GM18511 (cell line): ENCODE measurements around the gene SOX6.
"Not testable (repeated sequence)": the region's sequence is repeated elsewhere in the genome, so short reads cannot be mapped to it uniquely, and the experiment has no call there.

ENCODE experiments used
- ATAC-seq: cut with Tn5 transposase; IDR thresholded peaks from one replicate; pipeline ENCODE4 v1.9.1; 2021; ENCODE audit warnings: mild to moderate bottlenecking, moderate library complexity; ENCODE audit not compliant: unreplicated experiment

SOX6 gene

GRCh38 chr11:16356057-16356760 is at the start of gene SOX6:
Gene SOX6 (minus strand): TSS chr11:16356546. CDS start chr11:16341248, 15,298 bp downstream.
- no peak for ATAC-seq

GRCh38 chr11:16404781-16405285 is 48.5 kb upstream of the SOX6 start:
- no peak for ATAC-seq

DNA sequence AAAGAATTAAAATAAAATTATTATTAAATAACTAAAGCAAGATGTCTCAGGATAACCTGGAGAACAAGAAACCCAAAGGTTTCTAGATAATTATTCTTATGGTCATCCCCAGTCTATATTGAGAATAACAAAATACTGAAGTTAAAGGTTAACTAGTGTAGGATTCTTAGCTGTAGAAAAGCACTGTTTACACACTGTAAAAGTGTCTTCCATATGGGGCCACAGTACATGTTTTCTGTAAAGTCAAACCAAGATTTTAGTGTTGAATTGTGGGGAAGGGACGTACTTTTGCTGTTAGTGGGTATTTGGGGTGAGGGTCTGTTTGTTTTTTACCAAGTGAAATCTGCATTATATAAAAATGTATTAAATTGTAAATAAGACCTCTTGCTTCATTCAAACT is 47.5 kb upstream of the SOX6 start:
- ATAC-seq: no peak

DNA sequence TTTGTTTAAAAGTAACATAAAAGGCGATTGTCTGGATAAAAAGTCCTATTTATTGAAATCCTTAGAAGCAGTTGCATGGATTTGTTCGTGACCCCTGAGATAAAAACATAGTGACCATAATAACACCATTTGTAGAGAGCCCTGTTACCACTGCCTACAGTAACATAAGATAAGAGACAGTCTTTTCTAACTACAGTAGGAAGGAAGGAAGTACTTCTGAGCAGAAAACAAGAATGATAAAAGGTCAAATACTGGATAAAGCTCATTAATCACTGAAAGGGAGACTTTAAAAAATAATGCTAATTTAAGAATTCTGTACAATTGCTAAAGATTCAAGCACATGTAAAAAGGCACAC is 47.1 kb upstream of the SOX6 start:
- ATAC-seq: no peak

DNA sequence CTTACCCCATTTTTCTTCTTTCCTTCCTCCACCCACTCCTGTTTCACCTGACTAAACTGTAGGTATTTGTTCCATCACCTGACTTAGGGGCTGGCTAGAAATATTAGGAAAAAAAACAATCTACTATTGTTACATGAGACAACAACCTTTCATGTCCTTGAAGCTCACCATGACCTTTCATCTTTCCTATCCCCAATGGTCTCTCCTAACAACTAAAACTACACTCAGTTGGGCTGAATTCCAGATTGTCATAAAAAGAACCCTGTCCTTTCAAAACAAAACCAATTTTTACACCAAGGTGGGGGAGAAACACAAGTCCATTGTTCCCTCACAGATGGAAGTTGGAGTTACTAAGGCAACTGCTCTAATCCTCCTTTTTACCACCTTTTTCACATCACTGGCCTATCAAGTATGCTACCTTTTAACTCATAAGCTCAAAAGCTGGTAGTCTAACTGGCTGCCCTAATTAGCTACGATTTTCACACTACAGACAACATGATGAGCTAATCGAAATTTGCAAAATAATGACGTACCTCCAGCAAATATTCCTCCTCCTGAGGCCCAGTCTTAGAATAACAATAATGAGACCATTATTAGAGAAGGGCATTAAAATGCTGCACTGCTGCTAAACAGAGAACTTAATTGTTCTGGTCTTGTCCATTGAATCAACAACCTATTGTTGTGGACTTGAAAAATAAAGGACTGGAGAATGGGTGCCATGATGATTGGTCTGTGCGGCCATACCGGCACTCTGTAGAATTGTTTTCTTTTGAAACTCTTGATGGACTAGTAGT is 46.5 kb upstream of the SOX6 start:
- no peak for ATAC-seq

GRCh38 chr11:16397390-16397789 is 41.0 kb upstream of the SOX6 start:
- no peak for ATAC-seq

DNA sequence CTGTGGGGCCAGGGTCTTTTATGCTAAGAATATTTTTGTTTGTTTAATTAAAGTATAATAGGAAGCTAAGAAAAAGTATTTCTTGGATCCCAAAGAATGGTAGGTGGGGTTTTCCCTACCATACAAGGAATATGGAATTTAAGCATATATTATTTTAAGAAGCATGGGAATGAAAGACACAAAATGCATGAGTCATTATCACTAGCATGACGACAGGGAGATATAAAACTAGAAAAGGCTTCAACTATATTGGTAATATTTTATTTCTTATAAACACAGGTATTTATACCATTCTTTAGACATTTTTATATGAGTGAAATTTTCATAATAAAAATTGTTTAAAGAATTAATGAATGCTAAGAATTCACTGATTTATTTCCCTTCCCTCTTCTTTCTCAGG is 39.3 kb upstream of the SOX6 start:
- no peak for ATAC-seq

DNA sequence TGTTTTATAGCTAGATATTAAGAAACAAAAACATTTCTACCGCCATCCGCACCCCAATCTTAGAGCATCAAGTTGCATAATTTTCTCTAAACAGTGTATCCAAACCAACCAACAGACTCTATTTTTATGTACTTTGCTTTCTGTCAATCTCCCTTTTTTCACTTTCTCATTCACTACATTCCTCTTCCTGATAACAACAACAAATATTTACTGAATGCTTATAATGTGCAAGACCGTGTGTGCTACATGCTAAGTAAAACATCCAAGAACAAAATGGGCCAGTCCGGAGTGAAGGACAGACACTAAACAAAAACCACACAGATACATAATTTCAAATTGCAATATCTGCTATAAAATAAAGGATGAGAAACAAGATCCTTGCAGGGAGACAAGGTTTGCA is 38.6 kb upstream of the SOX6 start:
- no peak for ATAC-seq

GRCh38 chr11:16393340-16393739 is 37.0 kb upstream of the SOX6 start:
- ATAC-seq: no peak

- no peak for ATAC-seq
Observed at GRCh38 chr11:16392616-16393015, 36.3 kb upstream of the SOX6 start.

- not testable (repeated sequence) for ATAC-seq
Observed at GRCh38 chr11:16390826-16391225, 34.5 kb upstream of the SOX6 start.

DNA sequence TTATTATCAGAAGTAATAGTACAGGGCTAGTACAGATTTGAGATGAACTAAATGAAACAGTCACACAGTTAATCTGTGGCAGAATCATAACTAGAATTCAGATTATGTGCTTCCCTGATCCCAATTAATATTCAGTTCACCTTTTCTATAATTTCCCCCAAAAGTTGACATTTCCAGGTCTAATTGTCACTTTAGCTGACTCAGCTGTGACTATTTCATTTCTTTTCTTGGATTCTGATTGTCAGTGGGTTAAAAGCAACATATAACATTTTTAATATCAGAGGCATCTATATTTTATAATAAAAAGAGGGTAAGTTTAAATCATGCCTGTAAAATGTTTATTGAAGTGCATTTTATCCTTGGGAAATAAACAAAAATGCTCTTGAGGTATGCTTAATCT is 28.8 kb upstream of the SOX6 start:
- ATAC-seq: no peak

DNA sequence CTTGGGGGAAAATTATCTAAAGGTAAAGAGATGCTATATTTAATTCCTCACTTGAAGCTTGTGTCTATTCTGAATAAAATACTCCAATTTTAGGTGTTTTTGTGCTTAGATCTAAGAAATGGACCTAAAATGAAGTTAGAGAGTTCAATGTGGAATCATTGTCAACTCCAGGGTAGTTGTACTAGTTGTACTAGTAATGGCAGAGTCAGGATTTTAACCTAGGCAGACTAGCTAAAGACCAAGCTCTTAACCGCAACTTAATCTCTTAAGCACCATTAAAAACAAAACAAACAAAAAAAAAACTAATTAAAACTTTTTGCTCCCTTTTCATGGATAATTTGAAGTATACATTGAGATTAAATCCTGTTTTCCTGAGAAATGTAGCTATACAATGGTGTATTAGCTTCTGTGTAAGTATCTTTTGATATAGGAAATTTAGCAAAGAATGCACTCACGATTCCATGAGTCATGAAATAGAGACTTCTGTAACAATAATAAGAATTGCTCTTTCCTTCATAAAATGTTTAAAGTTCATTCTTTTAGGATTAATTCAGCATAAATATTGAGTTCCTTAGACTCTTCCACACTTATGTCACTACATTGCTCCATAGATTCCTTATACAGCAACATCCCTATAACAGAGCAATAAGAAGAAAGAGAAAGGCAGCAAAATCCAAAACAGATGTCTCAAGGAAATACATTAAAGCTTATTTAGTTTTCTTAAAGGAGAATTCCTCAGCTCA is 26.5 kb upstream of the SOX6 start:
- no peak for ATAC-seq

DNA sequence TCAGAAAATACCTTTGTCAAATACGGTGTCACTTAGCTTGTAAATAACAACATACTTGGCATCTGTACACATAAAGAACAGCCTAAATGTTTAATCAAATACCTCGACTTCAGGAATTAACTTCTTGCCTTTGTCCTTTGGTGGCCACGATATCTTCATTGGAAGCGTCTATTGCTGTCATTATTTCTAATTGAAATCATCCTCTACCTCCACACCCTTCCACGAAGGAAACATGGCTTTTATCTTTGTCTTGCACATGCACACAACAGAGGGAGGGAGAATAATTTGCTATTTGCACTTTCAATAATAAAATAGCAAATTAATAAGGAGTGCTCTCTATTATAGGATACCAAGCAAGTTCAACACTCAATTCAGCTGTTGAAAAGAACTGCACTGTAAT is 25.8 kb upstream of the SOX6 start:
- no peak for ATAC-seq

DNA sequence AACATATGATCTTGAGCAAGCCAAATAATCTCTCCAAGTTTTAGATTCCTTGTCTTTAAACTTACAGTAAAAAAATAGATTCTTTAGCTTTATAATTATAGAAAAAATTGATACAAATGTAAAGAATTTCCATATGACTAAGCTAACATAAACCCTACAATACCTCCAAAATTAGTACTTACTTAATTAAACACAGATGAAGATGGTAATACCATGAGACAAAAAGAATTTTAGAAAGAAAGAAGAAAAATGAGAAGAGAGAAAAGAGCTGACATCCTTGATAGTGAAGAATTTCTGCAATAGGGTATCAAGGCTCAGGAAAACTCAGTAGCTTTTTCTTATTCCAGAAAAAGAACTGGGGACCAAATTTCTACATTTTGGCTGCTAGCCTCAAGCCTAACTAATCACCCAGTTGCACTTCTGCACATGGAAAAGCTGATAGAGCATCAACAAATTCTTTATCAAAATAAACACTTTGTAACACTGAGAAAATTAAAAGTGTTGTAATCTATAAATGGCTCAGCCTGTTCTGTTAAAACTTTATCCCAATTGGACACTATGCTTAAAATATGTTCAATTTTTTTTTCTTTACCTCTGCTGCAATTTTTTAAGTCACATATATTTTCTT is 24.7 kb upstream of the SOX6 start:
- ATAC-seq: no peak

- ATAC-seq: no peak
Observed at GRCh38 chr11:16378906-16379305, 22.6 kb upstream of the SOX6 start.

DNA sequence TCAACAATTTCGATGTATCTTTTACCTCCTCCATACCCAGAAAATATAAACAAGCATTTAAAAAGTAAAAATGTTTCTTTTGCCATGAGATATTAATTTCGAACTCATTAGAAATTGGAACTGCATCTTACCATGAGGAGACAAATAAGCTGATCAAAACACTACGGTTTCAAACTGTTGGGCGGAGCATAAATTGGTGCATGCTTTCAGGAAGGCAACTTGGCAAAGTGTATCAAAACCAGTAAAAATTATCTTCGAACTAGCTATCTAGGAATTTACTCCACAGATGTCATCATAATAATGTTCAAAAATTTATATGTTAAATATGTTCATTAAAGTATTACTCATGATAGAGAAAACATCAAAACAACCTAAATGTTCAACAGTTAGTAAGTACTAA is 21.4 kb upstream of the SOX6 start:
- no peak for ATAC-seq

DNA sequence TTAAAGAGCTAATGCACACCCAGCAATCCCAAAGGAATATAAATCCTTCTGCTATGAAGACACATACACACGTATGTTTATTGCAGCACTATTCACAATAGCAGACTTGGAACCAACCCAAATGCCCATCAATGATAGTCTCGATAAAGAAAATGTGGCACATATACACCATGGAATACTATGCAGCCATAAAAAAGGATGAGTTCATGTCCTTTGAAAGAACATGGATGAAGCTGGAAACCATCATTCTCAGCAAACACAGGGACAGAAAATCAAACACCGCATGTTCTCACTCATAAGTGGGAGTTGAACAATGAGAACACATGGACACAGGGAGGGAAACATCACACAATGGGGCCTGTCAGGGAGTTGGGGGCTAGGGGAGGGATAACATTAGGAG is 19.3 kb upstream of the SOX6 start:
- ATAC-seq: not testable (repeated sequence)

- no peak for ATAC-seq
Observed at GRCh38 chr11:16373768-16374167, 17.4 kb upstream of the SOX6 start.

DNA sequence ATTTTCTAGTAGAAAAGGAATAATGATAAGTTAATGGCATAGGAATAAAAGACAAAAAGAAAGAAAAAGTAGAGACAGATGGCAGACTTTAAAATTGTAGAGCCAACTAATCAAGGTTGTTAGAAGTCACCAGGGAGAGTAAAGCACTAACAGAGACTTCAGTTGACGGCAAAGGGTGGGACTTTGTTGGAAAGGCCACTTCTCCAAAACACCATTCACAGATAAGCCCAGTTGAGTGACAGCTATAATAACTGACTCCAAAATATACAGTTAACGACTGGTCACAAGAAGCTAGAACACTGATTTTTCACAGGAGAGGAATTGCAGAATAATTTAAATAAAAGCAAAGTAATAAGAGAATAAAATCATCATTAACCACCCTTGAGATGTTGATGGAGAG is 16.0 kb upstream of the SOX6 start:
- no peak for ATAC-seq

GRCh38 chr11:16367252-16367651 is 10.9 kb upstream of the SOX6 start:
- peak; percentile 74 for ATAC-seq
